ENCODE data around the gene MROH8.

- TF ChIP-seq CTCF (IDR thresholded peaks at IDR 0.05; ENCODE audit: low read length) (no peak), EZH2 (IDR thresholded peaks at IDR 0.05; ENCODE audit: borderline replicate concordance, low read length) (no peak)
Measured at GRCh38 chr20:37209661-37210314, 30.4 kb upstream of the MROH8 start.

Data from OCI-LY1 (cell line).